ENCODE measurements around the gene SPTSSA.

Gene SPTSSA

DNA sequence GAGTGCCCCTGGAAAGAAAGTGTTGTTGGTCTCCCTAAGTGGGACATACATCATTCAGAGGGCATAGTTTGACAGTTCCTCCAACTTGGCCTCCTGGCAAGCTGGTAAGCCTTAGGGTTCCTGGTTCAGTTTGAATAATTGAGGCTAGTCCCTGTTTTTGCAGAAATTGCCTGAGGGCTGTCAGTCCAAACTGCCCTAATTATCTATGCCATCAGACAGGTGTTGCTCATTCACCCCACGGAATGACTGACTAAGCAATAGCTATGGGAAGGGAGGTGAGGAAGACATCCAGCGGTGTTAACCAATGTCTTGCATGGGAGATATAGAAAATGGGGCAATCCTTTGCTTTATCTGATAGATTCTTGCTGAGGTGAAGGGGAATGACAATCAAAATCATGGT, 37.6 kb downstream of the SPTSSA start:
- DNase-seq: no peak
- H3K4me1 ChIP-seq (ENCODE audit: control insufficient read depth, low read depth, low read length): no peaks in the 10 kb centered on the region
- H3K9ac ChIP-seq (ENCODE audit: low read length): no peak overlapping the region
- WGBS (ENCODE audit: extremely low coverage, insufficient coverage, low lambda C conversion rate): no CpG with 5 or more reads among the region's 2 CpGs
- H3K27ac ChIP-seq (ENCODE audit: low read depth, low read length): no peak overlapping the region
- H3K23ac ChIP-seq (ENCODE audit: low read length): no peak overlapping the region
- no peak overlapping the region for H2BK120ac ChIP-seq (ENCODE audit: low read depth, low read length)
- H3K4me2 ChIP-seq (ENCODE audit: low read length): no peak overlapping the region
- H3K27me3 ChIP-seq (ENCODE audit: insufficient read depth, low read length, poor library complexity): no peaks in the 10 kb centered on the region
- H2BK15ac ChIP-seq (replicated peaks; ENCODE audit: low read depth): no peak overlapping the region
- no peak overlapping the region for H2AK5ac ChIP-seq (ENCODE audit: low read length)
- no peaks in the 10 kb centered on the region for H3K79me1 ChIP-seq (ENCODE audit: low read length)
- no peak overlapping the region for H4K8ac ChIP-seq (ENCODE audit: low read depth, low read length)
- no peak overlapping the region for H3K56ac ChIP-seq (ENCODE audit: low read length)
- H3K4me3 ChIP-seq (ENCODE audit: low read length): no peak overlapping the region
- H3K36me3 ChIP-seq (ENCODE audit: control insufficient read depth, insufficient read depth, low read length): no peaks in the 10 kb centered on the region
- no peak overlapping the region for H3K4ac ChIP-seq (ENCODE audit: low read depth, low read length)
- H2BK5ac ChIP-seq (ENCODE audit: low read length): no peak overlapping the region
- no peak overlapping the region for H4K5ac ChIP-seq (ENCODE audit: low read length)
- H3K79me2 ChIP-seq (ENCODE audit: control insufficient read depth, insufficient read depth, low read length): no peaks in the 10 kb centered on the region
- H3K18ac ChIP-seq (ENCODE audit: low read length): no peak overlapping the region

DNA sequence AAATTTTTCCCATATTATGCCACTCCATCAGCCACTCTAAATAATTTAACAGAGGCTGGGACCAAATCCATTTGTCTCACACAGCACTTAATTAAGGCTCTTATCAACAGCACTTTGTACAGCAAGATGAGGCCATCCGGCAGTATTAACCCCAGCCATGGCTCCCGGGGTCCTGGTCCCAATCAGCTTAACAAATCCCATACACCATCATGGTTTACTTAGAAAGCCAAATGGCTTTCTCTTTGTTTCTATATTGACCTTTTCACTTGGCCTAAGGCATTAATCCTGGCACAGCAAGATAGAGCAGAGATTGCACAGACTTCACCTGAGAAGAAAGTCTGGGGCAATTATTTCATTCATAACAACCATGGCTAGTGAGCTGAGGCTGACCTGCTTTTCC, 38.6 kb downstream of the SPTSSA start:
- DNase-seq: no peak
- Histone ChIP-seq H3K27ac (ENCODE audit: low read depth, low read length) (no peak overlapping the region), H2BK15ac (replicated peaks; ENCODE audit: low read depth) (no peak overlapping the region), H3K36me3 (ENCODE audit: control insufficient read depth, insufficient read depth, low read length) (no peaks in the 10 kb centered on the region), H3K4ac (ENCODE audit: low read depth, low read length) (no peak overlapping the region), H3K56ac (ENCODE audit: low read length) (no peak overlapping the region), H4K8ac (ENCODE audit: low read depth, low read length) (no peak overlapping the region), H3K4me1 (ENCODE audit: control insufficient read depth, low read depth, low read length) (no peaks in the 10 kb centered on the region), H3K79me1 (ENCODE audit: low read length) (no peaks in the 10 kb centered on the region), H4K5ac (ENCODE audit: low read length) (no peak overlapping the region), H3K9ac (ENCODE audit: low read length) (no peak overlapping the region), H2AK5ac (ENCODE audit: low read length) (no peak overlapping the region), H3K79me2 (ENCODE audit: control insufficient read depth, insufficient read depth, low read length) (no peaks in the 10 kb centered on the region), H3K4me2 (ENCODE audit: low read length) (no peak overlapping the region), H2BK5ac (ENCODE audit: low read length) (no peak overlapping the region), H3K23ac (ENCODE audit: low read length) (no peak overlapping the region), H3K27me3 (ENCODE audit: insufficient read depth, low read length, poor library complexity) (no peaks in the 10 kb centered on the region), H2BK120ac (ENCODE audit: low read depth, low read length) (no peak overlapping the region), H3K4me3 (ENCODE audit: low read length) (no peak overlapping the region), H3K18ac (ENCODE audit: low read length) (no peak overlapping the region)
- no CpG with 5 or more reads among the region's 2 CpGs for WGBS (ENCODE audit: extremely low coverage, insufficient coverage, low lambda C conversion rate)

DNA sequence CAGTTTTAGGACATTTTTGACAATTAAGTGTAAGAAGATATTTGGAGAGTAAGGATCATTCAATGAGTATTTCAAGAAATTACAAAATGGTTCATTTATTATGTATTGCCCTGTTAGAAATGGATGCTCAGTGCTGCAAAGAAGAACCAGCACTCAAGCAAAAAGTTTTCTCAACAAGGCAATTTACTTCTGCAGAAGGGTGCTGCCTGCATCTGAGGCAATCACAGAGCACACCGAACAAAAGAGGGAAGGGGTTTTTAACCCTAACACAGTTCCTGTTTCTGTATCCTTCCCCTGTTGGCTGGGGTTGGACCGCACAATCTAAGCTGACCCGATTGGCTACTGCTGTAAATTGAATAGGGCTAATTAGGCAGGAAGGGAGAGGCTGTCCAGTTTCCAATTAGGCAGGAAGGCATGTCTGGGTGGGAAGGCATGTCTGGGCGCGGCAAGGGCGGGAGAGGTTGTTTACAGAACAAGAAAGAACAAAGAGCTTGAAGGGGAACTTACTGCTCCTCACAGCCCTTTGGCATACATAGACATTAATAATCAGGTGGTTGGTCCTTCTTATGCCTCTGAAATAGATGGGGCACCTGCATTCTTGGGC, 41.4 kb downstream of the SPTSSA start:
- H3K36me3 ChIP-seq (ENCODE audit: control insufficient read depth, insufficient read depth, low read length): no peaks in the 10 kb centered on the region
- no peak overlapping the region for H3K4ac ChIP-seq (ENCODE audit: low read depth, low read length)
- H3K4me2 ChIP-seq (ENCODE audit: low read length): no peak overlapping the region
- DNase-seq: no peak
- H4K5ac ChIP-seq (ENCODE audit: low read length): no peak overlapping the region
- H4K8ac ChIP-seq (ENCODE audit: low read depth, low read length): no peak overlapping the region
- no peak overlapping the region for H3K27ac ChIP-seq (ENCODE audit: low read depth, low read length)
- H3K27me3 ChIP-seq (ENCODE audit: insufficient read depth, low read length, poor library complexity): no peaks in the 10 kb centered on the region
- no peak overlapping the region for H3K18ac ChIP-seq (ENCODE audit: low read length)
- H2BK15ac ChIP-seq (replicated peaks; ENCODE audit: low read depth): no peak overlapping the region
- no peak overlapping the region for H2AK5ac ChIP-seq (ENCODE audit: low read length)
- no peaks in the 10 kb centered on the region for H3K79me1 ChIP-seq (ENCODE audit: low read length)
- H3K4me1 ChIP-seq (ENCODE audit: control insufficient read depth, low read depth, low read length): no peaks in the 10 kb centered on the region
- WGBS (ENCODE audit: extremely low coverage, insufficient coverage, low lambda C conversion rate): no CpG with 5 or more reads among the region's 6 CpGs
- no peak overlapping the region for H3K56ac ChIP-seq (ENCODE audit: low read length)
- no peak overlapping the region for H3K4me3 ChIP-seq (ENCODE audit: low read length)
- H3K23ac ChIP-seq (ENCODE audit: low read length): no peak overlapping the region
- no peaks in the 10 kb centered on the region for H3K79me2 ChIP-seq (ENCODE audit: control insufficient read depth, insufficient read depth, low read length)
- no peak overlapping the region for H2BK120ac ChIP-seq (ENCODE audit: low read depth, low read length)
- no peak overlapping the region for H3K9ac ChIP-seq (ENCODE audit: low read length)
- no peak overlapping the region for H2BK5ac ChIP-seq (ENCODE audit: low read length)

DNA sequence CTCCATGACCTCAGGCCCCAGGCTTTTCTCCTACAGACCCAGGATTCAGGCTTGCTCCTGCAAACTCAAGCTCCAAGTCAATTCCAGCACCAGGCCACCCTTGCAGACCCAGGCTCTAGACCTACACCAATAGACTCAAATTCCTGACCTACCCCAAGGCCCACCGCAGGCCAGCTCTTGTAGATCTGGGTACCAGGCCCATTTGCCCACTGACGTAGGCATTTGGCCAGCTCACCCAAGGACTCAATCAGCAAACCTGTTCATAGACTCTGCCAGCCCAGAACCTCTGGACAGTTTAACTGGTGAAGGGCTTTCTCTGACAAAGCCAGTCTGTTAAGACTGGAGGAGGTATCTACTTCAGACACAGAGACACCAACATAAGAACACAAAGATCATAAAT, 52.3 kb downstream of the SPTSSA start:
- Histone ChIP-seq H3K23ac (ENCODE audit: low read length) (no peak overlapping the region), H3K9ac (ENCODE audit: low read length) (no peak overlapping the region), H2BK15ac (replicated peaks; ENCODE audit: low read depth) (no peak overlapping the region), H3K79me2 (ENCODE audit: control insufficient read depth, insufficient read depth, low read length) (no peaks in the 10 kb centered on the region), H3K4me1 (ENCODE audit: control insufficient read depth, low read depth, low read length) (no peaks in the 10 kb centered on the region), H2BK5ac (ENCODE audit: low read length) (no peak overlapping the region), H3K4me2 (ENCODE audit: low read length) (no peak overlapping the region), H4K8ac (ENCODE audit: low read depth, low read length) (no peak overlapping the region), H2AK5ac (ENCODE audit: low read length) (no peak overlapping the region), H3K18ac (ENCODE audit: low read length) (no peak overlapping the region), H3K4me3 (ENCODE audit: low read length) (no peak overlapping the region), H3K4ac (ENCODE audit: low read depth, low read length) (no peak overlapping the region), H3K36me3 (ENCODE audit: control insufficient read depth, insufficient read depth, low read length) (no peaks in the 10 kb centered on the region), H3K56ac (ENCODE audit: low read length) (no peak overlapping the region), H4K5ac (ENCODE audit: low read length) (no peak overlapping the region), H3K79me1 (ENCODE audit: low read length) (no peaks in the 10 kb centered on the region), H2BK120ac (ENCODE audit: low read depth, low read length) (no peak overlapping the region), H3K27ac (ENCODE audit: low read depth, low read length) (no peak overlapping the region), H3K27me3 (ENCODE audit: insufficient read depth, low read length, poor library complexity) (no peaks in the 10 kb centered on the region)
- WGBS (ENCODE audit: extremely low coverage, insufficient coverage, low lambda C conversion rate): no CpG with 5 or more reads among the region's 2 CpGs
- no peak for DNase-seq

DNA sequence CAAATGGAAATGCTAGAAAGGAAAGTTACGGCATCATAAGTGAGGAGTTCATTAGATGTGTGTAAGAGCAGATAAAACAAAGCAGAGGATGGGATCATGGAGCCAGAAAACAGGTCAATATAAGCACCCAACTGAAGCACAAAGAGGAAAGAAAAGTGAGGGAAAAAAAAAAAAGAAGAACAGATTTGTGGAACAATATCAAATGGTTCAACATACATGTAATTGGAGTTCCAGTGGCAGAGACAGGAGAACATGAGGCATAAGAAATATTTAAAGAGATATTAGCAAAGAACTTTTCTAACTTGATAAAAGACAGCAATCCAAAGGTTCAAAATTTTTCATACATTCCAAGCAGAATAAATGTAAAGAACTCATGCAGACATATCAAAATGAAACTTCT, 54.1 kb downstream of the SPTSSA start:
- Histone ChIP-seq H3K4me3 (ENCODE audit: low read length) (no peak overlapping the region), H3K23ac (ENCODE audit: low read length) (no peak overlapping the region), H2BK15ac (replicated peaks; ENCODE audit: low read depth) (no peak overlapping the region), H2BK5ac (ENCODE audit: low read length) (no peak overlapping the region), H3K27me3 (ENCODE audit: insufficient read depth, low read length, poor library complexity) (no peaks in the 10 kb centered on the region), H4K5ac (ENCODE audit: low read length) (no peak overlapping the region), H3K4ac (ENCODE audit: low read depth, low read length) (no peak overlapping the region), H3K56ac (ENCODE audit: low read length) (no peak overlapping the region), H4K8ac (ENCODE audit: low read depth, low read length) (no peak overlapping the region), H3K27ac (ENCODE audit: low read depth, low read length) (no peak overlapping the region), H2BK120ac (ENCODE audit: low read depth, low read length) (no peak overlapping the region), H3K79me2 (ENCODE audit: control insufficient read depth, insufficient read depth, low read length) (no peaks in the 10 kb centered on the region), H3K4me2 (ENCODE audit: low read length) (no peak overlapping the region), H3K9ac (ENCODE audit: low read length) (no peak overlapping the region), H3K4me1 (ENCODE audit: control insufficient read depth, low read depth, low read length) (no peaks in the 10 kb centered on the region), H3K79me1 (ENCODE audit: low read length) (no peaks in the 10 kb centered on the region), H2AK5ac (ENCODE audit: low read length) (no peak overlapping the region), H3K36me3 (ENCODE audit: control insufficient read depth, insufficient read depth, low read length) (no peaks in the 10 kb centered on the region), H3K18ac (ENCODE audit: low read length) (no peak overlapping the region)
- DNase-seq: no peak
- WGBS (ENCODE audit: extremely low coverage, insufficient coverage, low lambda C conversion rate): no CpG with 5 or more reads among the region's 1 CpG

GRCh38 chr14:34404416-34404815, 57.6 kb downstream of the SPTSSA start:
- Histone ChIP-seq H3K56ac (ENCODE audit: low read length) (no peak overlapping the region), H3K4me2 (ENCODE audit: low read length) (no peak overlapping the region), H3K27me3 (ENCODE audit: insufficient read depth, low read length, poor library complexity) (no peaks in the 10 kb centered on the region), H3K9ac (ENCODE audit: low read length) (no peak overlapping the region), H3K23ac (ENCODE audit: low read length) (no peak overlapping the region), H2AK5ac (ENCODE audit: low read length) (no peak overlapping the region), H3K36me3 (ENCODE audit: control insufficient read depth, insufficient read depth, low read length) (no peaks in the 10 kb centered on the region), H2BK15ac (replicated peaks; ENCODE audit: low read depth) (no peak overlapping the region), H3K4me1 (ENCODE audit: control insufficient read depth, low read depth, low read length) (no peaks in the 10 kb centered on the region), H4K8ac (ENCODE audit: low read depth, low read length) (no peak overlapping the region), H2BK5ac (ENCODE audit: low read length) (no peak overlapping the region), H3K79me2 (ENCODE audit: control insufficient read depth, insufficient read depth, low read length) (no peaks in the 10 kb centered on the region), H4K5ac (ENCODE audit: low read length) (no peak overlapping the region), H3K18ac (ENCODE audit: low read length) (no peak overlapping the region), H3K79me1 (ENCODE audit: low read length) (no peaks in the 10 kb centered on the region), H3K4me3 (ENCODE audit: low read length) (no peak overlapping the region), H2BK120ac (ENCODE audit: low read depth, low read length) (no peak overlapping the region), H3K27ac (ENCODE audit: low read depth, low read length) (no peak overlapping the region), H3K4ac (ENCODE audit: low read depth, low read length) (no peak overlapping the region)
- no CpG with 5 or more reads among the region's 2 CpGs for WGBS (ENCODE audit: extremely low coverage, insufficient coverage, low lambda C conversion rate)
- no peak for DNase-seq

Data from mesendoderm (in vitro differentiated cells).